HepG2 (cell line): ENCODE data around the gene SEMA3C. TPM values are rescaled to one million over a fixed set of nuclear protein-coding genes. Genes with fewer than 3 reads are reported as not detected.

Source experiments
- ATAC-seq: fragments of 200-7000 bp; cut with Tn5 transposase; 3 replicates; pipeline ENCODE4 v1.9.1; 2020; ENCODE audit warnings: mild to moderate bottlenecking, moderate library complexity
- BruUV-seq: library from RNA; stranded (reverse); fragments of 400-500 nt; replicated peaks from 2 replicates; lab custom pipeline; 2021; lab: Mats Ljungman, UMichigan
- CTCF ChIA-PET: fragments of 300-600 bp; formaldehyde crosslinking; extraction: SDS; loops from one replicate; lab custom pipeline; 2021; ENCODE audit warnings: low total read pairs, inconsistent platforms, low intra/inter-chr PET ratio; lab: Yijun Ruan, JAX
- POLR2A ChIA-PET: fragments of 350-600 bp; sonication (Branson Sonifier 250); formaldehyde crosslinking; loops from one replicate; lab custom pipeline; 2020; ENCODE audit warnings: antibody characterized with exemption, inconsistent platforms; lab: Yijun Ruan, JAX
- DNase-seq: peaks from one replicate; pipeline ENCODE4 v3.0.0-alpha.2; 2015; ENCODE audit warnings: low spot score
- FAIRE-seq: peaks from 3 replicates; lab custom pipeline; 2011; peaks lifted over from hg19 to GRCh38; lab: Jason Lieb, UNC
- H2AFZ ChIP-seq: one replicate; pipeline ENCODE4 v1.6.1; 2011; ENCODE audit warnings: low read length, inconsistent platforms
- H3K27ac ChIP-seq: fragments of 300-600 bp; 3 replicates; pipeline ENCODE4 v1.8.0; 2011; ENCODE audit warnings: mixed run types, mild to moderate bottlenecking, mixed read lengths, low read length, inconsistent platforms; ENCODE audit not compliant: insufficient read depth; ENCODE audit errors: extremely low read length
- H3K27me3 ChIP-seq, 2 experiments: fragments of 200-600 bp in 1 of 2; 2 replicates in 1 of 2; 3 replicates in 1 of 2; pipeline versions ENCODE4 v1.6.0 to v1.8.0; 2011; ENCODE audit warnings: low read length in 2 of 2, mild to moderate bottlenecking in 2 of 2, moderate library complexity in 2 of 2, inconsistent platforms in 1 of 2; ENCODE audit not compliant: insufficient read depth in 2 of 2, control insufficient read depth in 1 of 2
- H3K36me3 ChIP-seq, 2 experiments: fragments of 200-600 bp in 1 of 2; replicated peaks in 1 of 2; 2 replicates in 1 of 2; 3 replicates in 1 of 2; pipeline versions ENCODE4 v1.5.1 to v1.8.0; 2011; ENCODE audit warnings: low read length in 2 of 2, inconsistent platforms in 1 of 2; ENCODE audit not compliant: insufficient read depth in 2 of 2, control insufficient read depth in 1 of 2
- H3K4me1 ChIP-seq: 2 replicates; pipeline ENCODE4 v1.5.1; 2012; ENCODE audit warnings: low read length, inconsistent platforms; ENCODE audit not compliant: insufficient read depth
- H3K4me2 ChIP-seq: 2 replicates; pipeline ENCODE4 v1.6.0; 2011; ENCODE audit warnings: low read depth, low read length, inconsistent platforms
- H3K4me3 ChIP-seq, 3 experiments: fragments of 200-600 bp in 1 of 3; sonication (generic), shearing (Covaris generic) in 1 of 3; replicated peaks in 1 of 3; 2 replicates each; pipeline ENCODE4 v1.5.1; 2011 to 2016; ENCODE audit warnings: low read length in 3 of 3, inconsistent platforms in 2 of 3, low read depth in 2 of 3, mild to moderate bottlenecking in 2 of 3, control low read depth in 1 of 3, mixed read lengths in 1 of 3; ENCODE audit not compliant: insufficient read depth in 1 of 3
- H3K79me2 ChIP-seq: one replicate; pipeline ENCODE4 v1.6.1; 2011; ENCODE audit warnings: low read length, inconsistent platforms; ENCODE audit not compliant: insufficient read depth
- H3K9ac ChIP-seq: 2 replicates; pipeline ENCODE4 v1.6.0; 2011; ENCODE audit warnings: mild to moderate bottlenecking, low read depth, low read length, inconsistent platforms; ENCODE audit not compliant: insufficient read depth
- H3K9me3 ChIP-seq: 2 replicates; pipeline ENCODE4 v1.5.1; 2012; ENCODE audit warnings: mild to moderate bottlenecking, low read length
- H4K20me1 ChIP-seq: 2 replicates; pipeline ENCODE4 v1.6.0; 2011; ENCODE audit warnings: inconsistent platforms, mild to moderate bottlenecking, low read length, moderate library complexity; ENCODE audit not compliant: insufficient read depth
- AHR ChIP-seq: IDR thresholded peaks from 2 replicates; pipeline ENCODE4 v1.6.1; 2018; ENCODE audit warnings: missing genetic modification reagents, missing compliant biosample characterization
- FOXK2 ChIP-seq: fragments of 450-650 bp; IDR thresholded peaks from 2 replicates; pipeline ENCODE4 v1.6.1; 2016
- HNRNPH1 ChIP-seq: fragments of 200-400 bp; formaldehyde crosslinking; optimal IDR thresholded peaks from 2 replicates; pipeline ENCODE3; 2017; ENCODE audit warnings: mild to moderate bottlenecking, low read depth, low read length
- MED13 ChIP-seq: sonication (generic); formaldehyde crosslinking; IDR thresholded peaks from 2 replicates; pipeline ENCODE4 v1.5.0; 2020; ENCODE audit warnings: missing genetic modification reagents
- MIXL1 ChIP-seq: IDR thresholded peaks from 2 replicates; pipeline ENCODE4 v1.6.1; 2016
- PAXIP1 ChIP-seq: sonication (generic); formaldehyde crosslinking; conservative IDR thresholded peaks from 2 replicates; pipeline ENCODE4 v1.4.0; 2020; ENCODE audit warnings: mild to moderate bottlenecking, missing genetic modification reagents, moderate library complexity
- SAP130 ChIP-seq: IDR thresholded peaks from 2 replicates; pipeline ENCODE4 v1.6.1; 2016; ENCODE audit warnings: low read depth
- SIN3B ChIP-seq: fragments of 150-350 bp; IDR thresholded peaks from 2 replicates; pipeline ENCODE4 v1.6.1; 2014; ENCODE audit warnings: low read length
- STAG1 ChIP-seq: sonication (generic); formaldehyde crosslinking; IDR thresholded peaks from 2 replicates; pipeline ENCODE4 v1.4.0; 2020; ENCODE audit warnings: missing genetic modification reagents
- ZBTB33 ChIP-seq: sonication (generic); formaldehyde crosslinking; IDR thresholded peaks from 2 replicates; pipeline ENCODE4 v1.4.0; 2020; ENCODE audit warnings: missing genetic modification reagents
- ZC3H13 ChIP-seq: sonication (generic); formaldehyde crosslinking; IDR thresholded peaks from 2 replicates; pipeline ENCODE4 v1.8.1; 2023; ENCODE audit warnings: mild to moderate bottlenecking, missing genetic modification reagents, moderate library complexity
- ZNF431 ChIP-seq: sonication (generic); formaldehyde crosslinking; IDR thresholded peaks from 2 replicates; pipeline ENCODE4 v1.9.0; 2022; ENCODE audit warnings: missing genetic modification reagents, low read depth, mild to moderate bottlenecking, borderline replicate concordance
- ZNF451 ChIP-seq: sonication (generic); formaldehyde crosslinking; IDR thresholded peaks from 2 replicates; pipeline ENCODE4 v1.5.0; 2020; ENCODE audit warnings: mild to moderate bottlenecking, missing genetic modification reagents
- ZNF510 ChIP-seq: sonication (generic); formaldehyde crosslinking; IDR thresholded peaks from 2 replicates; pipeline ENCODE4 v1.4.0; 2020; ENCODE audit warnings: low read depth, mild to moderate bottlenecking, missing genetic modification reagents
- ZNF558 ChIP-seq: sonication (generic); formaldehyde crosslinking; IDR thresholded peaks from 2 replicates; pipeline ENCODE4 v1.9.0; 2022; ENCODE audit warnings: mild to moderate bottlenecking, missing genetic modification reagents, borderline replicate concordance
- ZSCAN5A ChIP-seq: sonication (generic); formaldehyde crosslinking; IDR thresholded peaks from 2 replicates; pipeline ENCODE4 v1.8.0; 2022; ENCODE audit warnings: mild to moderate bottlenecking, missing genetic modification reagents, borderline replicate concordance
- WGBS: methylation state at CpG from one replicate; pipeline ENCODE4 v1.1.6; 2017; ENCODE audit warnings: low lambda C conversion rate; 5-methylcytosine and 5-hydroxymethylcytosine counted together
- in situ Hi-C: cut with HindIII; loops from 2 replicates; pipeline ENCODE4 v1.10.0; 2017; ENCODE audit warnings: low pct_unique_long_range_greater_than_20kb; ENCODE audit not compliant: extremely low pct_ligation_motif_present
- intact Hi-C: fragments of 100-400 bp; cut with micrococcal nuclease; formaldehyde crosslinking; loops from one replicate; pipeline ENCODE4 v1.10.0; 2022; ENCODE audit not compliant: unreplicated experiment
- polyA plus RNA-seq, 8 experiments: library from polyadenylated mRNA; depleted of rRNA in 3 of 8; stranded (reverse) in 7 of 8; unstranded in 1 of 8; fragments of >200 nt; fragmentation: Illumina TruSeq in 4 of 8; extraction: Trizol in 4 of 8; gene quantifications; 2 replicates each; pipeline versions ENCODE4 v1.2.1 to v1.2.3, GENCODE V29; 2011 to 2016; ENCODE audit warnings: low read depth in 4 of 8, missing spikeins in 1 of 8, mixed read lengths in 1 of 8; ENCODE audit not compliant: insufficient read depth in 1 of 8
- total RNA-seq, 5 experiments: library from RNA; depleted of rRNA; stranded (reverse); fragments of >200 nt; fragmentation: Illumina TruSeq; extraction: Trizol; gene quantifications; 2 replicates each; pipeline ENCODE4 v1.2.3, GENCODE V29; 2016; ENCODE audit warnings: low read depth in 1 of 5

The SEMA3C gene
- total and polyA plus RNA-seq, 2 of the 13 experiments (the other 11 are each of a cell fraction or from before 2014, with no cell fraction given) = 0.05 to 0.13 TPM

GRCh38 chr7:80900583-80901576, 18.0 kb downstream of the SEMA3C start (continued):
- TF ChIP-seq ZSCAN5A (CRISPR knock-in tag) (no peak), SAP130 (no peak), MED13 (CRISPR knock-in tag) (no peak)
- TF ChIP-seq, all 625 proteins: peak for 0

- in situ Hi-C loops = no loop called here
- no peak for TF ChIP-seq ZNF510
- no peak for TF ChIP-seq SIN3B
- TF ChIP-seq ZC3H13 (CRISPR knock-in tag) = no peak
- no peak for TF ChIP-seq MIXL1 (CRISPR knock-in tag)
- TF ChIP-seq STAG1 (CRISPR knock-in tag) = no peak
- TF ChIP-seq ZBTB33 (CRISPR knock-in tag) = no peak
- TF ChIP-seq ZNF558 (CRISPR knock-in tag) = no peak
- TF ChIP-seq ZNF431 = no peak
- no peak for TF ChIP-seq FOXK2
- no peak for TF ChIP-seq AHR
- TF ChIP-seq ZNF451 (CRISPR knock-in tag) = no peak
- no peak for TF ChIP-seq HNRNPH1
- no peak for TF ChIP-seq PAXIP1 (CRISPR knock-in tag)
- no peaks in the 10 kb centered on the region for H3K9me3 ChIP-seq
- H3K4me2 ChIP-seq = no peak overlapping the region
- H3K4me1 ChIP-seq = no peaks in the 10 kb centered on the region
- no peak overlapping the region for H3K27ac ChIP-seq
- no peak for FAIRE-seq
- DNase-seq = no peak
- POLR2A ChIA-PET = no interaction called here
- H2AFZ ChIP-seq = no peak overlapping the region
- no peaks in the 10 kb centered on the region for H3K27me3 ChIP-seq
- BruUV-seq = no TSS peak
- intact Hi-C loops = no loop called here
- CTCF ChIA-PET = no interaction called here
- no peaks in the 10 kb centered on the region for H3K79me2 ChIP-seq
- no peak for ATAC-seq
- WGBS = 28% methylated on average over 7 of the region's 7 CpGs
- H3K9ac ChIP-seq = no peak overlapping the region
- no peaks in the 10 kb centered on the region for H3K36me3 ChIP-seq
- H3K4me3 ChIP-seq = no peak overlapping the region
- H4K20me1 ChIP-seq = no peaks in the 10 kb centered on the region
These were observed 21.8 kb downstream of the SEMA3C start for GRCh38 chr7:80896906-80897598.
